ENCODE measurements around the gene TNRC6C.

DNA sequence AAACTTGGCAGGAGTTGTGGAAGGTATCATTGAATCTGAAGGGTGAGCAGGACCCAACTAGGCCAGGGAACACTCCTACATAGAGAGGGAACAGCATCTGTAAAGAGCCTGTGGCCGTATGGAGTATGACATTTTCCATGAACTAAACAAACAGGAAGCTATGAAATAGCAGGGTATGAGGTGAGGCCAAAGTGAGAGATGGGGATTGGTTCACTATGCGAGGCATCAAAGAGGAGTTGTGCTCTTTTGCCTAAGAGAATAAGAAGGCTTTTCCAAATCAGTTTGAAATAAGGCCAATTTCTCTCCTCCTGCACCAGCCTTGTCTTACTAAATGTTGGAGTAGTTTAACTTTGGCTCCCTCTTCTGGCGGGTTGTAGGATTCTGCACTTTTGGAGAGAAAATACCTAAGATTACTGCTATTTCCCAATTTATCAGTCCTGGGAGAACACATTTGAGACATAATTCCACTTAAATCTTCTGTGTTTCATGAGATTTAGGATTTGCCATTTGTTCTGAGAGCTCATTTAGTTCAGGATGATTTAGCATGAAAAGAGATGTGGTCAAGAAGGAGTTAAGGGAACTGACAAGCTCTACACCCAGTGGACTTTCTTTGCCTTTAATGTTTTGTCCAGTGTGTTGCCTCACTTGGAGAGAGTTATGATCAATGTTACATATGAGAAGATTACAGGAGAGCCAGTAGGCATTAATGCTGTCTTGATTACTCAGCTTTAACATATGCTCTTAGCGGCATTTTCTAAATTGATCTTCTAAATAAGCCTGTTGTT is 55.4 kb downstream of the TNRC6C start:
- TF ChIP-seq PATZ1 (CRISPR knock-in tag; IDR thresholded peaks at IDR 0.05; ENCODE audit: borderline replicate concordance) (no peak), ZC3H10 (CRISPR knock-in tag; IDR thresholded peaks at IDR 0.05) (no peak), RARB (CRISPR knock-in tag; IDR thresholded peaks at IDR 0.05) (no peak), ZNF565 (CRISPR knock-in tag; conservative IDR thresholded peaks at IDR 0.05; ENCODE audit: low read depth) (no peak), ISL1 (CRISPR knock-in tag; IDR thresholded peaks at IDR 0.05) (no peak), TOX (CRISPR knock-in tag; IDR thresholded peaks at IDR 0.05; ENCODE audit: borderline replicate concordance) (no peak)
- TF ChIP-seq, protein P1, sequence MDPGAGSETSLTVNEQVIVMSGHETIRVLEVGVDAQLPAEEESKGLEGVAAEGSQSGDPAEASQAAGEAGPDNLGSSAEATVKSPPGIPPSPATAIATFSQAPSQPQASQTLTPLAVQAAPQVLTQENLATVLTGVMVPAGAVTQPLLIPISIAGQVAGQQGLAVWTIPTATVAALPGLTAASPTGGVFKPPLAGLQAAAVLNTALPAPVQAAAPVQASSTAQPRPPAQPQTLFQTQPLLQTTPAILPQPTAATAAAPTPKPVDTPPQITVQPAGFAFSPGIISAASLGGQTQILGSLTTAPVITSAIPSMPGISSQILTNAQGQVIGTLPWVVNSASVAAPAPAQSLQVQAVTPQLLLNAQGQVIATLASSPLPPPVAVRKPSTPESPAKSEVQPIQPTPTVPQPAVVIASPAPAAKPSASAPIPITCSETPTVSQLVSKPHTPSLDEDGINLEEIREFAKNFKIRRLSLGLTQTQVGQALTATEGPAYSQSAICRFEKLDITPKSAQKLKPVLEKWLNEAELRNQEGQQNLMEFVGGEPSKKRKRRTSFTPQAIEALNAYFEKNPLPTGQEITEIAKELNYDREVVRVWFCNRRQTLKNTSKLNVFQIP (CRISPR knock-in tag; IDR thresholded peaks at IDR 0.05; ENCODE audit: borderline replicate concordance, low read depth): no peak

Data from SK-N-SH treated with all-trans-retinoic acid at 6 μM for 48 hours (cell line).